WTC11 (cell line): ENCODE results near the gene RAB35. TPM values are rescaled to one million over a fixed set of nuclear protein-coding genes. Genes with fewer than 3 reads are reported as not detected.

Experiments used
- ATAC-seq: fragments of 200-7000 bp; cut with Tn5 transposase; 2 replicates; pipeline ENCODE4 v1.10.0; 2021; ENCODE audit warnings: mild to moderate bottlenecking, moderate library complexity
- CTCF ChIA-PET: fragments of 300-600 bp; sonication (Branson Sonifier 250); formaldehyde crosslinking; loops from one replicate; lab custom pipeline; 2021; ENCODE audit warnings: antibody characterized with exemption; lab: Charles Lee
- POLR2A ChIA-PET: fragments of 350-600 bp; sonication (Branson Sonifier 250); formaldehyde crosslinking; loops from one replicate; lab custom pipeline; 2021; ENCODE audit warnings: antibody characterized with exemption; lab: Charles Lee
- DNase-seq: peaks from one replicate; pipeline ENCODE4 v3.0.0; 2021; ENCODE audit warnings: low spot score
- H3K27ac Mint-ChIP-seq: 2 replicates; pipeline ENCODE4 v1.8.0; 2021; ENCODE audit warnings: mixed read lengths
- H3K27me3 Mint-ChIP-seq: 2 replicates; pipeline ENCODE4 v1.8.0; 2021; ENCODE audit warnings: low read depth, mild to moderate bottlenecking, moderate library complexity, mixed read lengths
- H3K36me3 Mint-ChIP-seq: 2 replicates; pipeline ENCODE4 v1.8.0; 2021; ENCODE audit warnings: mixed read lengths
- H3K4me1 Mint-ChIP-seq: 2 replicates; pipeline ENCODE4 v1.8.0; 2022; ENCODE audit warnings: mixed read lengths
- H3K4me3 Mint-ChIP-seq: 2 replicates; pipeline ENCODE4 v1.8.0; 2021; ENCODE audit warnings: mild to moderate bottlenecking, moderate library complexity, mixed read lengths
- H3K9me3 Mint-ChIP-seq: 2 replicates; pipeline ENCODE4 v1.8.0; 2021; ENCODE audit warnings: mixed read lengths
- CREB1 ChIP-seq: sonication (generic); formaldehyde crosslinking; IDR thresholded peaks from 2 replicates; pipeline ENCODE4 v1.8.0; 2023; ENCODE audit warnings: mild to moderate bottlenecking, missing genetic modification reagents
- FOXJ3 ChIP-seq: sonication (generic); formaldehyde crosslinking; IDR thresholded peaks from 2 replicates; pipeline ENCODE4 v1.9.0; 2021; ENCODE audit warnings: missing genetic modification reagents, mild to moderate bottlenecking, borderline replicate concordance
- FOXK1 ChIP-seq: sonication (generic); formaldehyde crosslinking; IDR thresholded peaks from 2 replicates; pipeline ENCODE4 v1.8.0; 2022; ENCODE audit warnings: mild to moderate bottlenecking, moderate library complexity, missing genetic modification reagents
- IRF2 ChIP-seq: sonication (generic); formaldehyde crosslinking; IDR thresholded peaks from 2 replicates; pipeline ENCODE4 v1.8.0; 2022; ENCODE audit warnings: low read depth, missing genetic modification reagents, borderline replicate concordance
- NFATC4 ChIP-seq: fragments of 250-450 bp; sonication (Bioruptor Pico); IDR thresholded peaks from 2 replicates; pipeline ENCODE4 v1.9.0; 2021; ENCODE audit warnings: mild to moderate bottlenecking
- NFYB ChIP-seq: sonication (generic); formaldehyde crosslinking; conservative IDR thresholded peaks from 2 replicates; pipeline ENCODE4 v1.8.0; 2022; ENCODE audit warnings: low read depth, missing genetic modification reagents
- NR1H2 ChIP-seq: sonication (generic); formaldehyde crosslinking; IDR thresholded peaks from 2 replicates; pipeline ENCODE4 v1.9.0; 2021; ENCODE audit warnings: mild to moderate bottlenecking, moderate library complexity, missing genetic modification reagents
- RELA ChIP-seq: sonication (generic); formaldehyde crosslinking; IDR thresholded peaks from 2 replicates; pipeline ENCODE4 v1.8.1; 2022; ENCODE audit warnings: missing genetic modification reagents, mild to moderate bottlenecking, borderline replicate concordance
- SMAD3 ChIP-seq: sonication (generic); formaldehyde crosslinking; IDR thresholded peaks from 2 replicates; pipeline ENCODE4 v1.8.0; 2022; ENCODE audit warnings: missing genetic modification reagents, mild to moderate bottlenecking, borderline replicate concordance
- SOX15 ChIP-seq: fragments of 250-450 bp; sonication (Bioruptor Pico); IDR thresholded peaks from 2 replicates; pipeline ENCODE4 v1.9.0; 2021; ENCODE audit warnings: mild to moderate bottlenecking
- TP53 ChIP-seq: sonication (generic); formaldehyde crosslinking; IDR thresholded peaks from 2 replicates; pipeline ENCODE4 v1.8.1; 2023; ENCODE audit warnings: mild to moderate bottlenecking, missing genetic modification reagents
- ZBTB21 ChIP-seq: sonication (generic); formaldehyde crosslinking; IDR thresholded peaks from 2 replicates; pipeline ENCODE4 v1.8.1; 2023; ENCODE audit warnings: mild to moderate bottlenecking, missing genetic modification reagents, borderline replicate concordance
- total RNA-seq: library from RNA; stranded (reverse); gene quantifications from 3 replicates; pipeline ENCODE4 v1.2.3, GENCODE V29; 2021
- TF ChIP-seq, protein P1 (sequence below): sonication (generic); formaldehyde crosslinking; IDR thresholded peaks from 2 replicates; pipeline ENCODE4 v1.8.0; 2022; ENCODE audit warnings: mild to moderate bottlenecking, missing genetic modification reagents
- TF ChIP-seq, protein P2 (sequence below): sonication (generic); formaldehyde crosslinking; IDR thresholded peaks from 2 replicates; pipeline ENCODE4 v1.8.1; 2023; ENCODE audit warnings: mild to moderate bottlenecking, moderate library complexity, missing genetic modification reagents
- TF ChIP-seq, protein P3 (sequence below): sonication (generic); formaldehyde crosslinking; IDR thresholded peaks from 2 replicates; pipeline ENCODE4 v1.8.1; 2022; ENCODE audit warnings: low read depth, missing genetic modification reagents, borderline replicate concordance
- TF ChIP-seq, protein P4 (sequence below): sonication (generic); formaldehyde crosslinking; IDR thresholded peaks from 2 replicates; pipeline ENCODE4 v1.8.0; 2022; ENCODE audit warnings: missing genetic modification reagents
- TF ChIP-seq, protein P5 (sequence below): fragments of 200-600 bp; IDR thresholded peaks from 2 replicates; pipeline ENCODE4 v1.8.0; 2022; ENCODE audit warnings: antibody characterized with exemption

RAB35 gene
- total RNA-seq, 1 experiment from 2014 or later, result 44.5 TPM

DNA sequence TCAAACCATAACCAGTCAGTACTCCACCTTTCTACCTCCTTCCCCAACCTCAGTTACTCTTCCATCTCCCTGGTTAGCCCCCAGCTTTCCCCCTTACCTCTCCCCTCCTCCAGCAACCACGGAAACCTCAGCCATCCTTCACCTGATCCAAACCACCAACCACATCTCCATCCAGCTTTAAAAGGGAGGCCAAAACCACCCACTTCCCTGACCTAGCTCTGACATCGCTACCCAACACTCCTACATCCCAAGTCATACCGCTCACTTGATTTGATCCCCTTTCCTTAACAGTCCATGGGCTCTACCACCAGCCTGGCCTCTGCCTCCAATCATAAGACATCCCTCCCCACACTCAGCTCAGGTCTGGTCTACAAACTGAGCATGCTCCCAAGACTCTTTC, 1.5 kb downstream of the RAB35 start:
- Mint-ChIP-seq H3K4me1 (peaks cover 47% of the 10 kb centered on the region), H3K4me3 (peak overlapping the region; percentile 93), H3K36me3 (peaks cover 9% of the 10 kb centered on the region)
- no peak for ATAC-seq
- no peak for TF ChIP-seq NFYB (CRISPR knock-in tag)
- no peak for TF ChIP-seq RELA (CRISPR knock-in tag)
- TF ChIP-seq, protein P1, sequence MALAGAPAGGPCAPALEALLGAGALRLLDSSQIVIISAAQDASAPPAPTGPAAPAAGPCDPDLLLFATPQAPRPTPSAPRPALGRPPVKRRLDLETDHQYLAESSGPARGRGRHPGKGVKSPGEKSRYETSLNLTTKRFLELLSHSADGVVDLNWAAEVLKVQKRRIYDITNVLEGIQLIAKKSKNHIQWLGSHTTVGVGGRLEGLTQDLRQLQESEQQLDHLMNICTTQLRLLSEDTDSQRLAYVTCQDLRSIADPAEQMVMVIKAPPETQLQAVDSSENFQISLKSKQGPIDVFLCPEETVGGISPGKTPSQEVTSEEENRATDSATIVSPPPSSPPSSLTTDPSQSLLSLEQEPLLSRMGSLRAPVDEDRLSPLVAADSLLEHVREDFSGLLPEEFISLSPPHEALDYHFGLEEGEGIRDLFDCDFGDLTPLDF (CRISPR knock-in tag), result no peak
- no peak for TF ChIP-seq TP53 (CRISPR knock-in tag)
- TF ChIP-seq SOX15 (CRISPR knock-in tag), result no peak
- no peak for TF ChIP-seq NFATC4 (CRISPR knock-in tag)
- TF ChIP-seq CREB1 (CRISPR knock-in tag), result no peak
- TF ChIP-seq SMAD3 (CRISPR knock-in tag), result no peak
- TF ChIP-seq, protein P2, sequence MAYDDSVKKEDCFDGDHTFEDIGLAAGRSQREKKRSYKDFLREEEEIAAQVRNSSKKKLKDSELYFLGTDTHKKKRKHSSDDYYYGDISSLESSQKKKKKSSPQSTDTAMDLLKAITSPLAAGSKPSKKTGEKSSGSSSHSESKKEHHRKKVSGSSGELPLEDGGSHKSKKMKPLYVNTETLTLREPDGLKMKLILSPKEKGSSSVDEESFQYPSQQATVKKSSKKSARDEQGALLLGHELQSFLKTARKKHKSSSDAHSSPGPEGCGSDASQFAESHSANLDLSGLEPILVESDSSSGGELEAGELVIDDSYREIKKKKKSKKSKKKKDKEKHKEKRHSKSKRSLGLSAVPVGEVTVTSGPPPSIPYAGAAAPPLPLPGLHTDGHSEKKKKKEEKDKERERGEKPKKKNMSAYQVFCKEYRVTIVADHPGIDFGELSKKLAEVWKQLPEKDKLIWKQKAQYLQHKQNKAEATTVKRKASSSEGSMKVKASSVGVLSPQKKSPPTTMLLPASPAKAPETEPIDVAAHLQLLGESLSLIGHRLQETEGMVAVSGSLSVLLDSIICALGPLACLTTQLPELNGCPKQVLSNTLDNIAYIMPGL (CRISPR knock-in tag), result no peak
- TF ChIP-seq, protein P3, sequence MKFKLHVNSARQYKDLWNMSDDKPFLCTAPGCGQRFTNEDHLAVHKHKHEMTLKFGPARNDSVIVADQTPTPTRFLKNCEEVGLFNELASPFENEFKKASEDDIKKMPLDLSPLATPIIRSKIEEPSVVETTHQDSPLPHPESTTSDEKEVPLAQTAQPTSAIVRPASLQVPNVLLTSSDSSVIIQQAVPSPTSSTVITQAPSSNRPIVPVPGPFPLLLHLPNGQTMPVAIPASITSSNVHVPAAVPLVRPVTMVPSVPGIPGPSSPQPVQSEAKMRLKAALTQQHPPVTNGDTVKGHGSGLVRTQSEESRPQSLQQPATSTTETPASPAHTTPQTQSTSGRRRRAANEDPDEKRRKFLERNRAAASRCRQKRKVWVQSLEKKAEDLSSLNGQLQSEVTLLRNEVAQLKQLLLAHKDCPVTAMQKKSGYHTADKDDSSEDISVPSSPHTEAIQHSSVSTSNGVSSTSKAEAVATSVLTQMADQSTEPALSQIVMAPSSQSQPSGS (CRISPR knock-in tag), result no peak
- TF ChIP-seq, protein P4, sequence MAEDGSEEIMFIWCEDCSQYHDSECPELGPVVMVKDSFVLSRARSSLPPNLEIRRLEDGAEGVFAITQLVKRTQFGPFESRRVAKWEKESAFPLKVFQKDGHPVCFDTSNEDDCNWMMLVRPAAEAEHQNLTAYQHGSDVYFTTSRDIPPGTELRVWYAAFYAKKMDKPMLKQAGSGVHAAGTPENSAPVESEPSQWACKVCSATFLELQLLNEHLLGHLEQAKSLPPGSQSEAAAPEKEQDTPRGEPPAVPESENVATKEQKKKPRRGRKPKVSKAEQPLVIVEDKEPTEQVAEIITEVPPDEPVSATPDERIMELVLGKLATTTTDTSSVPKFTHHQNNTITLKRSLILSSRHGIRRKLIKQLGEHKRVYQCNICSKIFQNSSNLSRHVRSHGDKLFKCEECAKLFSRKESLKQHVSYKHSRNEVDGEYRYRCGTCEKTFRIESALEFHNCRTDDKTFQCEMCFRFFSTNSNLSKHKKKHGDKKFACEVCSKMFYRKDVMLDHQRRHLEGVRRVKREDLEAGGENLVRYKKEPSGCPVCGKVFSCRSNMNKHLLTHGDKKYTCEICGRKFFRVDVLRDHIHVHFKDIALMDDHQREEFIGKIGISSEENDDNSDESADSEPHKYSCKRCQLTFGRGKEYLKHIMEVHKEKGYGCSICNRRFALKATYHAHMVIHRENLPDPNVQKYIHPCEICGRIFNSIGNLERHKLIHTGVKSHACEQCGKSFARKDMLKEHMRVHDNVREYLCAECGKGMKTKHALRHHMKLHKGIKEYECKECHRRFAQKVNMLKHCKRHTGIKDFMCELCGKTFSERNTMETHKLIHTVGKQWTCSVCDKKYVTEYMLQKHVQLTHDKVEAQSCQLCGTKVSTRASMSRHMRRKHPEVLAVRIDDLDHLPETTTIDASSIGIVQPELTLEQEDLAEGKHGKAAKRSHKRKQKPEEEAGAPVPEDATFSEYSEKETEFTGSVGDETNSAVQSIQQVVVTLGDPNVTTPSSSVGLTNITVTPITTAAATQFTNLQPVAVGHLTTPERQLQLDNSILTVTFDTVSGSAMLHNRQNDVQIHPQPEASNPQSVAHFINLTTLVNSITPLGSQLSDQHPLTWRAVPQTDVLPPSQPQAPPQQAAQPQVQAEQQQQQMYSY (CRISPR knock-in tag), result no peak
- no peak for TF ChIP-seq FOXJ3 (CRISPR knock-in tag)
- TF ChIP-seq ZBTB21 (CRISPR knock-in tag), result no peak
- TF ChIP-seq NR1H2 (CRISPR knock-in tag), result no peak
- TF ChIP-seq, all 79 proteins: peak for 0
- H3K27me3 Mint-ChIP-seq, result no peaks in the 10 kb centered on the region
- DNase-seq, result no peak
- no peaks in the 10 kb centered on the region for H3K9me3 Mint-ChIP-seq
- no peak overlapping the region; the same call in 1 of the 2 replicates for H3K27ac Mint-ChIP-seq
- ChIA-PET CTCF (interaction anchor here (1.3 kb wide), 1 partner anchor 28 kb away, joined by 3 read pairs; no protein-coding TSS in a partner anchor), POLR2A (interaction anchor here (1.1 kb wide), 1 partner anchor 20 kb away, joined by 3 read pairs; no protein-coding TSS in a partner anchor)

DNA sequence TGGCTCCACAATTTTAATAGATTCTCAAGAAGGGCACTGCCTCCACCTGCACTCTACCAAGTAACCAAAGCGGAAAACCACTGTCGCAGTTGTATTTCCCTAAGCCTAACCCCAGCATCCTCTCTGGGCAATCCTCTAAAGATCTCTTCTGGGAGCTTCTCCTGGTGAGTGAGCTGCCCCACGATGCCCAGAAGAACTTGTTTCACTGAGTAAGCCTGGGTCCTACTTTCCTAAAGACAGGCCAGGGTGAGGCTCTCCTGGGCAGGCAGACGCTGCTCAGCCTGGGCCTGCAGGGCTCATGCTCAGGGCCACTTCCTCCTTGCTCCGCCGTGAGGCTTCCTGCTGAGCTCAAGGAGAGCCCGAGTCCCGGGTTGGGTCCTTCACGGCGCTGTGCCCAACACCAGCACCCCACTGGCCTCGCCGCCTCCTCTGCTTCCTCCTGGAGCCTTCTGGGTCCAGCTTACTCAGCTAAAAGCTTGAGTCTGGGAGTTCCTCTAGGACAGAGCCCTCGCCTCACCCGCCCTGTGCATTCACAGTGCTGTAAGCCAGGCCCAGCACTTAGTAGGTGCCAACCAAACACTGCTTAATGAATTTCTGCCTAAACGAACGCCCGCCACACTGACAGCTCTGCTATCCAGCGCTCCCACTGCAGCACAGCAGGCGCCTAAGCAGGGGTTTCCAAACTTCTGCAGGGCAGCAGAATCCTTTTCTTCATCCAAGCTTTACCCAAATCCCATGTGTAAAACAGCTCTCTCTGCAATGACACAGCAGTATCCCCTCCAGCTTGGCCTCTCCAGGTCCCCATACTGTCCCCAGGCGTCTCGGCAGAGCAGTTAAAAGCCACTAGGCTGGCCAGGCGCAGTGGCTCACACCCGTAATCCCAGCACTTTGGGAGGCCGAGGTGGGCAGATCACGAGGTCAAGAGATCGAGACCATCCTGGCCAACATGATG, 5.7 kb downstream of the RAB35 start:
- H3K27ac Mint-ChIP-seq, result peak overlapping the region; percentile 94
- DNase-seq, result peak; percentile 33
- H3K9me3 Mint-ChIP-seq, result no peaks in the 10 kb centered on the region
- ATAC-seq, result peak; percentile 55
- ChIA-PET POLR2A (no interaction called here), CTCF (interaction anchor here (0.5 to 1.6 kb wide), 11 partner anchors 8 to 209 kb away, joined by 3 to 7 read pairs (median 3); partner anchors contain the start of gene RPLP0)
- H3K36me3 Mint-ChIP-seq, result peaks cover 19% of the 10 kb centered on the region
- H3K4me3 Mint-ChIP-seq, result no peak overlapping the region
- TF ChIP-seq FOXK1 (CRISPR knock-in tag) (0 out of 2 replicates have a peak, but pooled peaks have one; percentile 25), IRF2 (CRISPR knock-in tag) (no peak)
- TF ChIP-seq, protein P5, sequence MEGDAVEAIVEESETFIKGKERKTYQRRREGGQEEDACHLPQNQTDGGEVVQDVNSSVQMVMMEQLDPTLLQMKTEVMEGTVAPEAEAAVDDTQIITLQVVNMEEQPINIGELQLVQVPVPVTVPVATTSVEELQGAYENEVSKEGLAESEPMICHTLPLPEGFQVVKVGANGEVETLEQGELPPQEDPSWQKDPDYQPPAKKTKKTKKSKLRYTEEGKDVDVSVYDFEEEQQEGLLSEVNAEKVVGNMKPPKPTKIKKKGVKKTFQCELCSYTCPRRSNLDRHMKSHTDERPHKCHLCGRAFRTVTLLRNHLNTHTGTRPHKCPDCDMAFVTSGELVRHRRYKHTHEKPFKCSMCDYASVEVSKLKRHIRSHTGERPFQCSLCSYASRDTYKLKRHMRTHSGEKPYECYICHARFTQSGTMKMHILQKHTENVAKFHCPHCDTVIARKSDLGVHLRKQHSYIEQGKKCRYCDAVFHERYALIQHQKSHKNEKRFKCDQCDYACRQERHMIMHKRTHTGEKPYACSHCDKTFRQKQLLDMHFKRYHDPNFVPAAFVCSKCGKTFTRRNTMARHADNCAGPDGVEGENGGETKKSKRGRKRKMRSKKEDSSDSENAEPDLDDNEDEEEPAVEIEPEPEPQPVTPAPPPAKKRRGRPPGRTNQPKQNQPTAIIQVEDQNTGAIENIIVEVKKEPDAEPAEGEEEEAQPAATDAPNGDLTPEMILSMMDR, result no peak
- H3K27me3 Mint-ChIP-seq, result no peaks in the 10 kb centered on the region
- peaks cover 52% of the 10 kb centered on the region for H3K4me1 Mint-ChIP-seq
